NCI-H1417 treated with DMSO at 0.1 percent for 48 hours (cell line): ENCODE data around the gene DDX51.

Experiments
- DNase-seq: peaks from one replicate; lab custom pipeline; 2025; lab: John Stamatoyannopoulos, UW

The DDX51 gene

GRCh38 chr12:132144115-132144809 is at the start of gene DDX51, which contains the start of gene NOC4L:
Gene DDX51 (minus strand): TSS chr12:132144319. CDS start chr12:132144296, 23 bp downstream.
Gene NOC4L (plus strand): TSS chr12:132144457. CDS start chr12:132144489, 32 bp downstream.
- peak; percentile 60 for DNase-seq

- DNase-seq, result no peak
Observed at GRCh38 chr12:132191715-132192553, 47.8 kb upstream of the DDX51 start.

GRCh38 chr12:132190834-132191500 is 46.8 kb upstream of the DDX51 start:
- DNase-seq, result no peak

GRCh38 chr12:132190012-132190755 is 46.1 kb upstream of the DDX51 start:
- no peak for DNase-seq

- peak; percentile 15 for DNase-seq
Observed at GRCh38 chr12:132189378-132190011, 45.4 kb upstream of the DDX51 start.

GRCh38 chr12:132188916-132189325 is 44.8 kb upstream of the DDX51 start:
- DNase-seq, result no peak

- DNase-seq, result no peak
Observed at GRCh38 chr12:132188451-132188901, 44.4 kb upstream of the DDX51 start.

- no peak for DNase-seq
Observed at GRCh38 chr12:132187646-132188450, 43.7 kb upstream of the DDX51 start.

GRCh38 chr12:132186857-132187620 is 42.9 kb upstream of the DDX51 start:
- DNase-seq, result no peak

GRCh38 chr12:132186208-132186856 is 42.2 kb upstream of the DDX51 start:
- no peak for DNase-seq

GRCh38 chr12:132185705-132186104 is 41.6 kb upstream of the DDX51 start:
- DNase-seq, result no peak

- DNase-seq, result no peak
Observed at GRCh38 chr12:132182711-132183365, 38.7 kb upstream of the DDX51 start.

GRCh38 chr12:132182206-132182710 is 38.1 kb upstream of the DDX51 start:
- no peak for DNase-seq

GRCh38 chr12:132181570-132182200 is 37.6 kb upstream of the DDX51 start:
- no peak for DNase-seq

GRCh38 chr12:132180648-132181546 is 36.8 kb upstream of the DDX51 start:
- no peak for DNase-seq

GRCh38 chr12:132179431-132180362 is 35.6 kb upstream of the DDX51 start:
- DNase-seq, result no peak
